ENCODE results near the gene ZNF584.
"Not testable (repeated sequence)": the region's sequence is repeated elsewhere in the genome, so short reads cannot be mapped to it uniquely, and the experiment has no call there.

The ZNF584 gene

GRCh38 chr19:58386576-58387337, 21.7 kb upstream of the ZNF584 start, which contains the start of gene RPS5:
TSS of gene RPS5 (plus strand) at chr19:58387269. CDS start at chr19:58388138, 869 bp downstream.
- peak; percentile 96 for DNase-seq

DNA sequence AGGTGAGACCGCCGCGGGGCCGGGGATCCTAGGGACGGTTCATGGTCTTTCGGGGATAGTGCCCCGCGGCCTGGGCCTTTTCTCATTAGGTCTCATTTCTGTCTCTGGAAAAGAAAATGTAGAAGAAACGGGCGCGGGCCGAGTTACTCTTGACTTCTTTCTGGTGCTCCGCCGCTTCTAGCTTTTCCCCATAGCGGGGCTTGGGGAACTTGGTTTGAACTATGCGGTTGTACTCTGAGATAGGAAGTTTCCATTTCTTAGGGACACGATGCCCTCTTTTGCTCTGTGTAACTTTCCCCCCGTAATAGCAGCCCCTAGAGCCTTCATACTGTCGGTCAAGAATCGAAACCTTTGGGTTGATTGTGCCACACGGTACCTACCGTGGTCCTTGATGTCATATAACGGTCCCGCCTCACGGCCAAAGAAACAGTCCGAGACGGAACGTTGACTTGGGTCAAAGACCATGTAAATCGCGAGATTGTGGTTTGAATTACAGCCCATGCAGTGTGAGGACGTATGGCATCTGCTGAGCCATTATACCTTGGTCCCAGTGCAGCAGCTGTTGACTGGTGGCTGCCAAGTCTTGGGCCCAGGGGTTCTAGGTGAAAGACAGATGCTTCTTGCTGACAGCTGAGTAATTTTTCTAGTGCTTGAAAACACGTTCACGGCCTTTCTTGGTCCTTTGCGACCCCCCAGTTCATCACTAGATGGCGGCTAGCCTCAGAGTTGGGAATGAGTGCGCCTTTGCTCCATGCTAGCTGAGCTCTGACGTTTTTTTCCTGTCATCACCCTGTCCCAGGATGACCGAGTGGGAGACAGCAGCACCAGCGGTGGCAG, 20.9 kb upstream of the ZNF584 start:
- DNase-seq, result no peak

DNA sequence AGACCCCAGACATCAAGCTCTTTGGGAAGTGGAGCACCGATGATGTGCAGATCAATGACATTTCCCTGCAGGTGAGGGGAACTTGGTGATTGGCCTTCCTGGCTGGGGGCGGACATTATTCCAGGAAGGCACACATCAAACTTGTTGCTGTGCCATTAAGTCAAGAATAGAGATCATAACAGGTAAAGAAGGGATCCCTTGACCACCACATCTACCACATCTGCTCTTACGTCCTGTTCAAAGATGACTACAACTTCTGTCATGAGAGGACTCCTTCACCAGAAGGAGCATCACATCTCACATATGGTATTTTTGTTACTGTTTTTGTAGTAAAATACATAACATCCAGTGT, 20.3 kb upstream of the ZNF584 start:
- no peak for DNase-seq

- DNase-seq, result no peak
Measured at GRCh38 chr19:58392945-58393724, 15.3 kb upstream of the ZNF584 start.

DNA sequence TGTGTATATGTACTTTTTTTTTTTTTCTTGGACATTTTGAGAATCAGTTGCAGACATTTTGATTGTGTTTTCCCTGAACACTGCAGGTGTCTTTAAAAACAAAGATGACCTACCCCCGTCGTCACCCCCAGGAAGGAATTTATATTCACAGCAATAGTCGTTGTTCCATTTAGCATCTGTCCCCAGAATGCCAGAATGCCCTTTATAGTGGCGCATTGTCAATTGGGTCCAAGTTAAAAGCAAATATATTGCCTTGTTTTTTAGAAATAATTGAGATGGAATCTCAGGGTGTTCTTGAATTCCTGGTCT, 14.8 kb upstream of the ZNF584 start:
- no peak for DNase-seq

DNA sequence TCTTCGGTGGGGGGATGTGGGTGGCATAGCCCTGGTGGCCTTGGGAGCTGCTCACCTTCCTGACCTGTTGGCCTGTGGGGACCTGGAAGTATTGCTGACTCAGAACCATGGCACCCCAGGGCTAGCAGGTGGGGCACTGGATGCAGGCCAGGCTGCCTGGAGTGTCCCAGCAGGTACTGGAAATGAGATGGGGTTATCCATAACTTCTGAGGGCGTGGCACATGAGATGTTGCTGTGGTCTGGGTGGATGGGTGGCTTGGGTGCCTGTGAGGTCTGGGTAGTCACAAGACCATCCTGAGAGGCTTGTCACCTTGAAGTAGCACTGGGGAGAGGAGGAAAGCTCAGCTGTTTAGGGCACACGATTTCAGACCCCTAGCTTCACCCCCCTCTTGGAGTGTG, 13.6 kb upstream of the ZNF584 start:
- DNase-seq, result no peak

DNA sequence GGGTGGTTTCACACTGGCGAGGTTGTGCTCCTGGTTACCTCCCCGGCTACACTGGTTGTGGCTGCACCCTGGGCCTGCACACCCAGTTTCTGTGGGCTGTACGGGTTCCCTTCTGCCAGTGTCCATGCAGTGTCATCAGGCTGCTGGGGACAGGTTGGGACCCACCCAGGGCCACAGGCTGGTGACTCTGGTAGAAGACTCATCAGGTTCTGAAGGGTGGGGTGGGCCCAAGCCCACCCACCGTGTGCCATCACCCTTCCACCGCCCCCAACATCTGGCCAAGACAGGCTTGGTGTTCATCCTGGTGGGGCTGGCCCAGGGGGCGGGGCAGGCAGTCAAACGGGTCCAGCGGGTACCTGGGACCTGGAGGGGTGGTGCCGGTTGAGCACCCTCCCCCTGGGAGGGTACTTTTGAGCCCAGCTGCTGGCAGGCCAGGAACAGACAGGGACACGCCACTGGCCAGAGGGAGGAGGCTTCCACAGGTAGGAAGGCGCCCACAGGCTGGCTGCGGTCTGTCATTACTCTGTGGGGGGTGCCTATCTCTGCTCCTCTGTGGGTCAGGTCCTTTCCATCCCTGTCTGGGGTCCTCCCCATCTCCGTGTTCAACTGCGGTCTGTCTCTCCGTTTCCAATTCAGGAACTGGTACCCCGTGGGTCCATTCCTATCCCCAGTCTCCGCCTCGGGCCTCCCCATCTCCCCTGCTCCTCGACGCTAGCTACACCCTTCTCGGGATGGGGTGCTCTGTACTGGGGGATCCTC, 13.1 kb upstream of the ZNF584 start, which contains the start of gene RNF225:
Gene RNF225, plus strand, starts transcription at position 437 of the 759 bp plus-strand sequence. CDS start 434 bp downstream, outside the sequence.
- no peak for DNase-seq

GRCh38 chr19:58395979-58396627, 12.3 kb upstream of the ZNF584 start:
- DNase-seq, result no peak

GRCh38 chr19:58396691-58397532, 11.5 kb upstream of the ZNF584 start:
- no peak for DNase-seq

DNA sequence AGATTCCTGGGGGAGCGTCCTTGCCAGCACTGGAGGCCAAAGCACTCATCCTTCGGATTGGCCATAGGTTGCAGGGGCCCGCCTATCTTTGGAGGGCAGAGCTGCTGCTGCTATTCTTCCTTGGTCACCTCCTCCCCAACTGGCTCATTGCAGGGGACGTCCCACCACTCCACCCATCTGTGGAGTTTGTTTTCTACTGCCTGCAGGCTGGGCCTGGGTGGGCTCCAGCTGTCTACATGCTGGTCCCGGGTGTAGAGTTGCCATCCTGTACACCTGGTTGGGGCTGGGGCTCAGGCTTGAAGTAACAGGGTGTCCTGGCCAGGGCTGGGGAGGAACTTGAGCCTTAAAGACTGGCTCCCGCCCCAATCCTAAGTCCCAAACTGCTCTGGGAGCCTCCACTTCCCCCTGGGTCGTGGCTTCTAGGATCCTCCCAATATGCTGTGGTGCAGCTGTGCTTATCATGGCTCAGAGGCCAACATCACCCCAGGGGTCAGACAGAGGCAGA, 10.9 kb upstream of the ZNF584 start:
- no peak for DNase-seq

DNA sequence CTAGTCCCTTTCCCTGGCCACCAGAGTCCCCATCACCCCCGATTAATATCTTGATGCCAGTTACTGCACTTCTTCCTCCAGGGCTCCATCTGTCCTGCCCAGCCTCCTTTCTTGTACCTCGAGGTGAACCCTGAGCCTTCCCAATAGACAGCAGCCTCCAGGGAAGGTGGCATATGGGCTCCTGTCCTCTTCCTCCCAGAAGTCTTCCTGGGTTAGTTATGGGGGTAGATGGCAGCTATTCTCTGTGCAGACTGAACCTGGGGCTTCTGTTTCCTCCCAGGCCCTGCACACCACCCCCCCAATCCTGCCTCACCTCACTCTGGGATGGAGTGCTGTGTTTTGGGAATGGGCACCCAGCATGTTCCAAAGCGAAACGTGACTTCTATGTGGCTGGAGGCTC, 10.4 kb upstream of the ZNF584 start:
- DNase-seq, result no peak

DNA sequence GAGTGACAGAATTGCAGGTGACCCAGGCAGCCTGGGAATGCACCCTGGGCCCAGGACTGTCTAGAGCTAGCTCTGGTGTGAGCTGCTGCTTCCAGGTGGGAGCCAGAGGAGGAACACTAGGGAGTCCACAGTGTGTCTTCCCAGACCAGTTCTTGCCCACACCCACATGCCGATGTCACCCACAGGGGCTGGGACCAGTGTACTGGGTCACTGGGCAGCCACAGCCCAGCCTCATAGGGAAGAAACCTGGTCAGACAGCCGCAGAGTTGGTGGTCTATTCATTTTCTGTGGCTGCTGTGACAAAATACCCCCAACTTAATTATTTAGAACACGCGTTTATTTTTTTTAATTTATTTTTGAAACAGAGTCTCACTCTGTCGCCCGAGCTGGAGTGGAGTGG, 9.9 kb upstream of the ZNF584 start:
- DNase-seq, result no peak

DNA sequence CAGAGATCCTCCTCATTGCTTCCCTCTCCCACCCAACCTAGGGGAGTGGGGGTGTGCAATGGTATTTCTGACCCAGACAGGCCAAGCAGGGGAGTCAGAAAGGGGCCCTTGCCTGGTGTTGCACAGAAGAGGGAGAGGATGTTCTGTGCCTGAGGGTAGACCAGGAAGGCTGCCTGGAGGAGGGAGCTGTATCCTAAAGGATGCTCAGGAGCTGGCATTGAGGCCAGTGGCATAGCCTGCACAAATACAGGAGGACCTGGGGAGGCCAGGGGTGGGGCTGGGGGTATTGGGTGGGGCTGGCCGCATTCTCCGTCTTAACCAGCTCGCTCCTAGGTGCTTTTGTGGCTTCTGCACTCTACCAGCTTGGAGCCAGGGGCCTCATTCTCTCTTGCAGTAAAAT, 8.5 kb upstream of the ZNF584 start:
- no peak for DNase-seq

GRCh38 chr19:58400316-58400915, 8.0 kb upstream of the ZNF584 start:
- DNase-seq, result no peak

DNA sequence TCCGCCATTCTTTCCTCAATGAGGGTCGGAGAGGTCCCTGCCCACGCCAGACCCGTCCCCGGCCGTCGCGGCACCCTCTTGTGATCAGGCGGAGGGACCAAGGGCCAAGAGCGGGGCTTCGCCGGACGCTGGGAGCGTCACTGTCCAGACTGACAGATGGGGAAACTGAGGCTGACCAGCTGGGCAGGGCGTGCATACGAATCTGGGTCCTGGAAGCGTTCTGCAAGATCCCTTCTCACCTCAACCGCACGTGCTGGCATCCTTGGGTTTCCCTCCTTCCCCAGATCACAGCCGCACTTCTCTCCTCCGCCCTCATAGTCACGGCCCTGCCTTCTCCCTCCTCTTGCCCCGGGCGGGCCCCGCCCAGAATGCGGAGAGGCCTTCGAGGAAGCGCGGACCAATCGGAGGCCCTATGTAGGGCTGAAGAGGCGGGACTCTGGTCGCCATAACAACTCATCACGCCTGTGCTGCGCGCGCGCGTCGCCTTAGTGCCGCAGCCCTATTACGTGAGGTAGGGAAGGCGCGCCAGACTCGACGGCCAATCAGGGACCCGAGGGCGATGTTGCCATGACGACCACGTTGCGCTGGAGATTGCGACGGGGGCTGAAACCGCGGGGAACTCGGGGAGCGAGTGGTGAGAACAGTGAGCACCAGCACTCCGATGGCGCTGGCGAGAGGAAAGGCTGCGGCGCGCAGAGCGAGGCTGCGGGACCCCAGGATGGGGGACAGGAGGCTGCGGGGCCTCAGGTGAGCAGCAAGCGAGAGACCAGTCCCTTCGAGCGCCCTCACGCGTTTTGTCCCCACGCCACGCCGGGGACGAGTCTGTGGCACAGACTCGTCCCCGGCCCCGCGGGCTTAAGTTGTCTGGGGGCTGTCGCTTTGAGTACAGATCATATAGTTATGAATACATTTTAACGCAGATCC, 7.3 kb upstream of the ZNF584 start:
- DNase-seq, result peak; percentile 91

GRCh38 chr19:58401840-58402421, 6.5 kb upstream of the ZNF584 start:
- DNase-seq, result no peak

DNA sequence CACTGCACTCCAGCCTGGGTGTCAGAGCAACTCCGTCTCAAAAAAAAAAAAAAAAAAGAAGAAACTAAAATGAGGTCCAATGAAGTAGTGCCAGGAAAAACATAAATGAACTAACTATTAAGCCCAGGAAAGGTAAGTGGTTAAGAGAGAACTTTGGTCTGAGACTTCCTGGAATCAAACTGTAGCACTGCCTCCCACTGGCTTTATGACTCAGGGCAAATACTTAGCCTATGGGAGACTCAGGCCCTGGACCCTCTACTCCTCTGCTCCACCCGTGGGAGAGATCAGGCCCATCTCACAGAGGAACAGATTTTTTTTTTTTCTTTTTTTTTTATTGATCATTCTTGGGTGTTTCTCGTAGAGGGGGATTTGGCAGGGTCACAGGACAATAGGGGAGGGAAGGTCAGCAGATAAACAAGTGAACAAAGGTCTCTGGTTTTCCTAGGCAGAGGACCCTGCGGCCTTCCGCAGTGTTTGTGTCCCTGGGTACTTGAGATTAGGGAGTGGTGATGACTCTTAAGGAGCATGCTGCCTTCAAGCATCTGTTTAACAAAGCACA, 4.5 kb upstream of the ZNF584 start:
- not testable (repeated sequence) for DNase-seq

DNA sequence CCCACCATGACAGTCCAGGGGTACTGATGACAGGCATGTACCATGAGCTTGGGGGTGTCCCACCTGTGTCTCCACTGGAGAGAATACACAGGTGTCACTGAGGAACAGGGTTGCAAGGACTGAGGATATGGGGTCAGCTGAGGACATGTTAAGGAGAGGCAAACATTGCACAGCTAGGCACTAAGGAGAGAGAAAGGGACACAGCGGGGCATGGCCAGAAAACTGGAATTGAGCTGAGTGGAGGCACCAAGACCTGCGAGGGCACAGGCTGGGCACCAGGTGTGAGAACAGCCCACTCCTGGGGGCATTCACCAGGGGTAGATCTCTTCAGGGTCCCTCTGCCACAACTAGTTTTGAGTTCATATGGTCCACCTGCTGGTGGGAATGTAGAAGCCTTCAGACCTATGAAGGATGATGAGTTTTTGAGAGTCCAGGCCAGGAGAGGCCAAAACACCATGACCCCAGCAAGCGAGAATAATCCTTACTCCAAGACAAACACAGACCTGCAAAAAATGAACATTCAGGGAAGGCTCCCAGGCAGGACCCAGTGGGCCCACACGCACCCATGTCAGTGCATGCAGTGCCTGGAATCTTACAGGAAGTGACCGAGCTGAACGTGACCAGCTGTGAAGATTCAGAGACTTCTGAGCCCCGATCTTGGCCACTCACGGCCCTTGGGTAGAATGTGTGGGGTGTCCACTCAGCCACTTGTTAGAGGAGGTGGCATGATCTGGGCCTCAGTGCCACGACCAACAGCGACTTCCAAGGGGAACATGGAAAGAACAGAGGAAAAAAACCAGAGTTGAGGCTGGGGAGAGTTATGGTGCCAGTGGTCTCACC, 1.4 kb upstream of the ZNF584 start:
- no peak for DNase-seq
